ENCODE data around the gene ZBTB32. TPM values are rescaled to one million over a fixed set of nuclear protein-coding genes. Genes with fewer than 3 reads are reported as not detected.

ZBTB32 gene
- total RNA-seq, 1 donor from 2014 or later: not detected

DNA sequence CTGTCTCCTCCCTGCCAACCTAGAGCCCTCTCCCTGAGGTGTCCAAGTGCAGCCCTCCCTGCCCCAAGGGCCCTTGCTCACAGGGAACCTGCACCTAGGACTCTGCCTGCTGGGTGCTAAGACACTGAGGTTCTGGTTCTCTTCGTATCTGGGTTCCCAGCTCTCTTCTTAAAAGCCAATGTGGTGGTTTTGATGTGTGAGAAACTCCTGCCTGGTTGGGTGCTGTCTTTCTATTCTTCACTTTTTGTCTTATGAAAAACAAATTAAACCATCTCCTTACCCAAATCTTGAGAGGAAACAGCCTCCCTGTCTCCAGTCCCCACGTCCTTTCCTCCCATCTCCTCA lies 9.1 kb downstream of the ZBTB32 start:
- Histone ChIP-seq H3K36me3 (ENCODE audit: control insufficient read depth, insufficient read depth, low read length) (no peaks in the 10 kb centered on the region), H3K4me3 (ENCODE audit: low read depth, low read length) (no peak overlapping the region), H3K27me3 (ENCODE audit: control insufficient read depth, insufficient read depth, low read length) (no peaks in the 10 kb centered on the region)
- TF ChIP-seq, protein P1, sequence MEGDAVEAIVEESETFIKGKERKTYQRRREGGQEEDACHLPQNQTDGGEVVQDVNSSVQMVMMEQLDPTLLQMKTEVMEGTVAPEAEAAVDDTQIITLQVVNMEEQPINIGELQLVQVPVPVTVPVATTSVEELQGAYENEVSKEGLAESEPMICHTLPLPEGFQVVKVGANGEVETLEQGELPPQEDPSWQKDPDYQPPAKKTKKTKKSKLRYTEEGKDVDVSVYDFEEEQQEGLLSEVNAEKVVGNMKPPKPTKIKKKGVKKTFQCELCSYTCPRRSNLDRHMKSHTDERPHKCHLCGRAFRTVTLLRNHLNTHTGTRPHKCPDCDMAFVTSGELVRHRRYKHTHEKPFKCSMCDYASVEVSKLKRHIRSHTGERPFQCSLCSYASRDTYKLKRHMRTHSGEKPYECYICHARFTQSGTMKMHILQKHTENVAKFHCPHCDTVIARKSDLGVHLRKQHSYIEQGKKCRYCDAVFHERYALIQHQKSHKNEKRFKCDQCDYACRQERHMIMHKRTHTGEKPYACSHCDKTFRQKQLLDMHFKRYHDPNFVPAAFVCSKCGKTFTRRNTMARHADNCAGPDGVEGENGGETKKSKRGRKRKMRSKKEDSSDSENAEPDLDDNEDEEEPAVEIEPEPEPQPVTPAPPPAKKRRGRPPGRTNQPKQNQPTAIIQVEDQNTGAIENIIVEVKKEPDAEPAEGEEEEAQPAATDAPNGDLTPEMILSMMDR (IDR thresholded peaks at IDR 0.05; ENCODE audit: insufficient read depth, low read length, severe bottlenecking): no peak
- FAIRE-seq (no peak), DNase-seq (ENCODE audit: low read depth) (no peak)

DNA sequence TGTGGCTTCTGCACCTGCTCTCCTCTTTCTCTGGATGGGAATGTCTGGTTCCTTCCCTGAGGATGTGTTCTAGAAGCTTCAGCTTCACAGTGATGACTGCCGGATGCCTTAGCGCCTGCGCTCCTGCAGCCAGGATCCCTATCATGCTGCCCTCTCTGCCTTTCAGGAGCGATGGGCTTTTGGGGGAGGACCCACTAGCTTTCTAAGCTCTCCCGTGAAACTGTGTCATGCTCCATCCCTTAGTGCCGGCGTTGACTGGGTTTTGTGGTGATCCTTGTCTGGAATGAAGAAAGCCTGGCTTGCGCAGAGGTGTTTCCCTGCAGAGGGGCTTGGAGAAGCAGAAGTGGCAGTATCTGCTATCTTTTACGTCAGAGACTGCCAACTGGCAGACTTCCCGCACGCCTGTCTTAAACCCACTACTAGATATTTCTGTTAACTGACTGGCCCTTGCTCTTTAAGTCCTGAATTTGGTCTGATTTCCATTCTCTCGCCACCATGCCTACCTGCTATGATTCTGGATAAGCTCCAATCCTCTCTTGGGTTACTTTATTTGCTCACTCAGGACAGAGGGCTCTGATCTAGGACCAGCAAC lies 9.6 kb downstream of the ZBTB32 start:
- Histone ChIP-seq H3K27me3 (ENCODE audit: control insufficient read depth, insufficient read depth, low read length) (no peaks in the 10 kb centered on the region), H3K4me3 (ENCODE audit: low read depth, low read length) (no peak overlapping the region), H3K36me3 (ENCODE audit: control insufficient read depth, insufficient read depth, low read length) (no peaks in the 10 kb centered on the region)
- TF ChIP-seq, protein P1 (IDR thresholded peaks at IDR 0.05; ENCODE audit: insufficient read depth, low read length, severe bottlenecking): no peak
- no peak for FAIRE-seq
- no peak for DNase-seq (ENCODE audit: low read depth)

DNA sequence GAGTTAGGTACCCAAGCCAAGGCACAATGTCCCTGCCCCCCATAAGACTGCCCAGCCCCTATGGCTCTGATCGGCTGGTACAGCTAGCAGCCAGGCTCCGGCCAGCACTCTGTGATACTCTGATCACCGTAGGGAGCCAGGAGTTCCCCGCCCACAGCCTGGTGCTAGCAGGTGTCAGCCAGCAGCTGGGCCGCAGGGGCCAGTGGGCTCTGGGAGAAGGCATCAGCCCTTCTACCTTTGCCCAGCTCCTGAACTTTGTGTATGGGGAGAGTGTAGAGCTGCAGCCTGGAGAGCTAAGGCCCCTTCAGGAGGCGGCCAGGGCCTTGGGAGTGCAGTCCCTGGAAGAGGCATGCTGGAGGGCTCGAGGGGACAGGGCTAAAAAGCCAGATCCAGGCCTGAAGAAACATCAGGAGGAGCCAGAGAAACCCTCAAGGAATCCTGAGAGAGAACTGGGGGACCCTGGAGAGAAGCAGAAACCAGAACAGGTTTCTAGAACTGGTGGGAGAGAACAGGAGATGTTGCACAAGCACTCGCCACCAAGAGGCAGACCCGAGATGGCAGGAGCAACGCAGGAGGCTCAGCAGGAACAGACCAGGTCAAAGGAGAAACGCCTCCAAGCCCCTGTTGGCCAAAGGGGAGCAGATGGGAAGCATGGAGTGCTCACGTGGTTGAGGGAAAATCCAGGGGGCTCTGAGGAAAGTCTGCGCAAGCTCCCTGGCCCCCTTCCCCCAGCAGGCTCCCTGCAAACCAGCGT lies 10.4 kb downstream of the ZBTB32 start:
- TF ChIP-seq, protein P1 (IDR thresholded peaks at IDR 0.05; ENCODE audit: insufficient read depth, low read length, severe bottlenecking): no peak
- Histone ChIP-seq H3K36me3 (ENCODE audit: control insufficient read depth, insufficient read depth, low read length) (no peaks in the 10 kb centered on the region), H3K4me3 (ENCODE audit: low read depth, low read length) (no peak overlapping the region), H3K27me3 (ENCODE audit: control insufficient read depth, insufficient read depth, low read length) (no peaks in the 10 kb centered on the region)
- no peak for FAIRE-seq
- no peak for DNase-seq (ENCODE audit: low read depth)

DNA sequence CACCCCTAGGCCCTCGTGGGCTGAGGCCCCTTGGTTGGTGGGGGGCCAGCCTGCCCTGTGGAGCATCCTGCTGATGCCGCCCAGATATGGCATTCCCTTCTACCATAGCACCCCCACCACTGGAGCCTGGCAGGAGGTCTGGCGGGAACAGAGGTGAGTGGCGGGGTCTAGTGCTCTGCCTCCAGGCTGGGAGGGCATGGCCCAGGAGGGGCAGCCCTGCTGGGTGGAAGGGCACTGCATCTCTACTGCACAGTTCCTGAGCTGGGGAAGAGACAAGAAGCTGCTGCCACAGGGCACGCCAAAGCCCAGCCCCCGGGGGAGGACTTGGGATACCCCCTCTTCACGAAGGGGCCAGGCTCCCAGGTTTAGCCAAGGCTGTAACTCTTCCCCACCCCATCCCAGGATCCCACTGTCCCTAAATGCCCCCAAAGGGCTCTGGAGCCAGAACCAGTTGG lies 11.0 kb downstream of the ZBTB32 start:
- Histone ChIP-seq H3K27me3 (ENCODE audit: control insufficient read depth, insufficient read depth, low read length) (no peaks in the 10 kb centered on the region), H3K4me3 (ENCODE audit: low read depth, low read length) (no peak overlapping the region), H3K36me3 (ENCODE audit: control insufficient read depth, insufficient read depth, low read length) (peaks cover 1% of the 10 kb centered on the region)
- TF ChIP-seq, protein P1 (IDR thresholded peaks at IDR 0.05; ENCODE audit: insufficient read depth, low read length, severe bottlenecking): no peak
- DNase-seq (ENCODE audit: low read depth): no peak
- no peak for FAIRE-seq

DNA sequence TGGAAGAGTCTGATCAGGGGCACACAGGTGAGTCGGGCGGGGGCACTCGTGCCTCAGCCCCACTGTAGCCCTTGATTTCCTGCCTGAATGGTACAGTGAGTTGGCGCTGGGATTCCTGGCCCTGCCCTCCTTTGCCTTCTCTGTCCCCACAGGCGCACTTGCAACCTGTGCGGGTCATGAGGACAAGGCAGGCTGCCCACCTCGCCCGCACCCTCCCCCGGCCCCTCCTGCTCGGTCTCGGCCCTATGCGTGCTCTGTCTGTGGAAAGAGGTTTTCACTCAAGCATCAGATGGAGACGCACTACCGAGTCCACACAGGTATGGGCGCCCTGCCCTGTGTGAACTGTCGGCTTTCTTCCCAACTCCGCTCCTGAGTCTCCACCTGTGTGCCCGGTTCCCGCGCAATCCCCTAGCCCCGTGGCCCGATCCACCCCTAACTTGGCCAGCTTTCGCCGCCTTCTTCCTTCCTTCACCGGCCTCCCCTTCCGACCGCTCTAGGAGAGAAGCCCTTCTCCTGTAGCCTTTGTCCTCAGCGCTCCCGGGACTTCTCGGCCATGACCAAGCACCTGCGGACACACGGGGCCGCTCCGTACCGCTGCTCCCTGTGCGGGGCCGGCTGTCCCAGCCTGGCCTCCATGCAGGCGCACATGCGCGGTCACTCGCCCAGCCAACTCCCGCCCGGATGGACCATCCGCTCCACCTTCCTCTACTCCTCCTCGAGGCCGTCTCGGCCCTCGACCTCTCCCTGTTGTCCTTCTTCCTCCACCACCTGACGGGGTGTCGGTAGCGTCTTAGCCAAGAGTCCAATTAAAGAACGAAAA lies 11.8 kb downstream of the ZBTB32 start:
- no peaks in the 10 kb centered on the region for H3K27me3 ChIP-seq (ENCODE audit: control insufficient read depth, insufficient read depth, low read length)
- DNase-seq (ENCODE audit: low read depth) (no peak), FAIRE-seq (no peak)
- H3K4me3 ChIP-seq (ENCODE audit: low read depth, low read length): peak overlapping the region; percentile 88
- peaks cover 2% of the 10 kb centered on the region for H3K36me3 ChIP-seq (ENCODE audit: control insufficient read depth, insufficient read depth, low read length)
- TF ChIP-seq, protein P1 (IDR thresholded peaks at IDR 0.05; ENCODE audit: insufficient read depth, low read length, severe bottlenecking): no peak
